ENCODE results near the gene BCAS1.

The BCAS1 gene, protein sequence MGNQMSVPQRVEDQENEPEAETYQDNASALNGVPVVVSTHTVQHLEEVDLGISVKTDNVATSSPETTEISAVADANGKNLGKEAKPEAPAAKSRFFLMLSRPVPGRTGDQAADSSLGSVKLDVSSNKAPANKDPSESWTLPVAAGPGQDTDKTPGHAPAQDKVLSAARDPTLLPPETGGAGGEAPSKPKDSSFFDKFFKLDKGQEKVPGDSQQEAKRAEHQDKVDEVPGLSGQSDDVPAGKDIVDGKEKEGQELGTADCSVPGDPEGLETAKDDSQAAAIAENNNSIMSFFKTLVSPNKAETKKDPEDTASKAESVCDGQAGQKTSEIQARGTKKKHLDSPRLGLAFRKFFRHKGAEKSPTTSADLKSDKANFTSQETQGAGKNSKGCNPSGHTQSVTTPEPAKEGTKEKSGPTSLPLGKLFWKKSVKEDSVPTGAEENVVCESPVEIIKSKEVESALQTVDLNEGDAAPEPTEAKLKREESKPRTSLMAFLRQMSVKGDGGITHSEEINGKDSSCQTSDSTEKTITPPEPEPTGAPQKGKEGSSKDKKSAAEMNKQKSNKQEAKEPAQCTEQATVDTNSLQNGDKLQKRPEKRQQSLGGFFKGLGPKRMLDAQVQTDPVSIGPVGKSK

GRCh38 chr20:54070187-54070987 is at the start of gene BCAS1:
BCAS1 (minus strand) TSS chr20:54070594; CDS start chr20:54058718, 11,876 bp downstream.
- no peak for DNase-seq (ENCODE audit: low read depth in 2 of 2)

DNA sequence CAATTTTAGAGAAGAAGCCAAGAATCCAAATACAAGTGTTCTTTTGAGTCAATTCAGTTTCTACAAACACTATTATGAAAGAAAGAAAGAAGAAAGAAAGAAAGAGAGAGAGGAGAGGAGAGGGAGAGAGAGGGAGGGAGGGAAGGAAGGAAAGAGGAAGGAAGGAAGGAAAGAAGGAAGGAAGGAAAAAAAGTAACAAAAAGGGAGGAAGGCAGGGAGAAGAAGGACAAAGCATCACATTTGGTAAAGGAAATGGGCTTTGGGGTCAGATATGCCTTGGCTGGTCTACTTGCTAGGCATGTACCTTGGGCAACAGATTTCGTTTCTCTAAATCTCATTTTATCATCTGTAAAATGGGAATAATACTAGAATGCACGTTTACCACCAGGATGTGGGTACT is 49.4 kb upstream of the BCAS1 start:
- no peak for DNase-seq (ENCODE audit: low read depth in 2 of 2)

- no peak for DNase-seq (ENCODE audit: low read depth in 2 of 2)
These were observed 48.0 kb upstream of the BCAS1 start for GRCh38 chr20:54118220-54119001.

DNA sequence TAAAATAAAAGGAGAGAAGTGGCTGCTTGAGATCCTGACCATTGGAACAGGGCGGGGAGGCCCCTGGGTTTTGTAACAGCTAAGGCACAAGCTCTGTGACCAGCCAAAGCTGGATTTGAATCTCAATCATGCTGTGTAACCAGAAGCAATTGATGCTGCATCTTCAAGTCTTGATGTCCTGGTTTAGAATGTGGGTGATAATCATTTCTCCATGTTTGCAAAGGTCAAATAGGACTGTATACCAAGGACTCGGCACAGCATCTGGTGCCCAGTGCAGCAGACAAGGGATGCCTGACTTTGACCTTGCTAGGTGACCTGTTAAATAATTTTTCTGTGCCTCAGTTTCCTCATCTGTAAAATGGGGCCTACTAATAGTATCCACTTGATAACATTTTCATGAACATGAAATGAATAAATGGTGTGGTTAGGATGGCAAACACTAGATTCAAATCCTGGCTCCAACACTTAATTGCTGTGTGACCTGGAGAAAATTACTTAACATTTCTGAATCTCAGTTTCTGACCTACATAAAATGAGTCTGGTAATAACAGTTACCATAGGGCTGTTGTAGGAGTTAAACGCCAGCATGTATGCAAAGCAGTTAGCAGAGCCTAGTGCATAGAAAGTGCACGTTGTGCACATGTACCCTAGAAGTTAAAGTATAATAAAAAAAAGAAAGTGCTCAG is 46.3 kb upstream of the BCAS1 start:
- DNase-seq (ENCODE audit: low read depth in 2 of 2) = no peak

- DNase-seq (ENCODE audit: low read depth in 2 of 2) = no peak
These were observed 44.9 kb upstream of the BCAS1 start for GRCh38 chr20:54115172-54115854.

DNA sequence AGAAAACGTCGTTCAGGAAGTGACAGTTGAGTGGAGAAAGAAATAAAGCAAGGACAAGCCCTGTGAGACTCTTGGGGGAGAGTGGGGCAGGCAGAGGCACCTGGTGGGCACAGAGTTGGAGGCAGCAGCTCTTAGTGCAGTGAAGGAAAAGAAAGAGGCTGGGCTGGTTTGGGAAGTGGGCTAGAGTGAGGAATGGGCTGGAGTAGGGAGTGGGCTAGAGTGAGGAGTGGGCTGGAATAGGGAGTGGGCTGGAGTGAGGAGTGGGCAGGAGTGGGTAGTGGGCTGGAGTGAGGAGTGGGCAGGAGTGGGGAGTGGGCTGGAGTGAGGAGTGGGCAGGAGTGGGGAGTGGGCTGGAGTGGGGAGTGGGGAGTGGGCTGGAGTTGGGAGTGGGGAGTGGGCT is 43.7 kb upstream of the BCAS1 start:
- no peak for DNase-seq (ENCODE audit: low read depth in 2 of 2)

- no peak for DNase-seq (ENCODE audit: low read depth in 2 of 2)
These were observed 43.2 kb upstream of the BCAS1 start for GRCh38 chr20:54113566-54113965.

GRCh38 chr20:54112221-54112884 is 42.0 kb upstream of the BCAS1 start:
- no peak for DNase-seq (ENCODE audit: low read depth in 2 of 2)

DNA sequence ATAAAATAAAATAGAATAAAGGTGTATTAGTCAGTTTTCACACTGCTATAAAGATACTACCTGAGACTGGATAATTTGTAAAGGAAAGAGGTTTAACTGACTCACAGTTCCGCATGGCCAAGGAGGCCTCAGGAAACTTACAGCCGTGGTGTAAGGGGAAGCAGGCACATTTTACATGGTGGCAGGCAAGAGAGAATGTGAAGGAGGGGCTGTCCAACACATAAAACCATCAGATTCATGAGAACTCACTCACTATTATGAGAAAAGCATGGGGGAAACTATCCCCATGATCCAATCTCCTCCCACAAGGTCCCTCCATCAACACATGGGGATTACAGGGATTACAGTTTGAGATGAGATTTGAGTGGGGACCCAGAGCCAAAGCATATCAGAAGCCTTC is 41.1 kb upstream of the BCAS1 start:
- no peak for DNase-seq (ENCODE audit: low read depth in 2 of 2)

- DNase-seq (ENCODE audit: low read depth in 2 of 2) = no peak
These were observed 40.1 kb upstream of the BCAS1 start for GRCh38 chr20:54110457-54110856.

DNA sequence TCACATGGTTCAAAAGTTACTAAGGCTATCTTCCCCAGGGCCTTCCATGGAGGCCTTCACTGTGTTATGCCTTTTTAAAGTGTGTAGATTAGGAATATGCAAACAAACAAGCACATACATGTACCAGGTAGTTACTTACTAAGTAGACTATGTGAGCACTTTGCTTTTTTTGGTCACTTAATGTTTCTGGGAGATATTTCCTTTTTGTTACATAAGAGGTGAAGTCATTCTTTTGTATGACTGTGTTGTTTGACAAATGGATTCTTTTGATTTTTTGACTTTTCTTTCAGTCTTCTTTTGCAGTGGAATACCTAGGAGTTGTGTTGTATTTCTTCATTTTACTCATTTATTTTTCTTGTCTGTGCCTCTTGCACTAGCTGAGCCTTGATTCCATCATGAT is 39.6 kb upstream of the BCAS1 start:
- no peak for DNase-seq (ENCODE audit: low read depth in 2 of 2)

DNA sequence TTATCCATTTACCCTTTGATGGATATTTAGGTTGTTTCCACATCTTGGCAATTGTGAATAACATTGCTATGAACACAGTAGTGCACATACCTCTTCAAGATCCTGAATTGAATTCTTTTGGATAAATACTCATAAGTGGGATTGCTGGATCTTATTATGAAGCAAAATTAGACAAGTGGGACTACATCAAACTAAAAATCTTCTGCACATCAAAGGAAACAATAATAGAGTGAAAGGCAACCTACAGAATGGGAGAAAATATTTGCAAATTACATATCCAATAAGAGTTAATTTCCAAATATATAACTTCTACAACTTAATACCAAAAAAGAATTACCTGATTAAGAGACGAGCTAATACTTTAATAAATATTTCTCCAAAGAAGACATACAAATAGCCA is 38.4 kb upstream of the BCAS1 start:
- DNase-seq (ENCODE audit: low read depth in 2 of 2) = no peak

GRCh38 chr20:54108326-54108642 is 37.9 kb upstream of the BCAS1 start:
- no peak for DNase-seq (ENCODE audit: low read depth in 2 of 2)

DNA sequence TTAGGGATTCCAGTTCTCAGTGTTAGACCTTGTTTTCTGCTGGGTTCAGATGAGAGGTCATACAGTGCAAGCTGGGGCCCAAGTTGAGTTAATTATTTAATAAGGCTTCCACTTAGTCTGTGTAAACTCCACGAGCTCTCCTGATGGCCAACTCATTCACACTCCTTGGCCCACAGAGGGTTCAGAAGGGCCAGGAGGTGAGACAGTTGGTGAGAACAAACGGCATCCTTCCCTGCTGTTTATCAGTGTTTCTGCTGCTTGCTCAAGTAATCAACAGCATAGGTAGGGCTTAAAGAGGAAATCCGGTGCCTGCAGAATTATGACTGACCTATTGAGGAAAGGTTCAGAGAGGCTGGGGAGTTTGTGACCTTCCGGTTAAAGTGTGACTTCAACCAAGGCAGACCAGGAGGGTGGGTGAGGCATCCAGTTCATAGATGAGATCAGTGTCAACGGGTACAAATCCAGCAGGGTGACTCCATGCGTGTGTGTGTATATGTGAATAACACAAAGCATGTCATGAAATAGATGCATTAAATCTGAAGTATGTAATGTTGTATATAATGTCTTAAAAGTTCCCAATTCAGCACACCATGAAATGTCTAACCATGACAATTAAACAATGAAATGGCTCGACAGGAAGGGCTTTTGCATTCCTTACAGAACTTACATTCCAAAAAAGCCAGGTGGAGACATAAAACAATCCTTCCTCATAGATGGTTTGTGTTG is 37.4 kb upstream of the BCAS1 start:
- DNase-seq (ENCODE audit: low read depth in 2 of 2) = no peak

GRCh38 chr20:54107181-54107580 is 36.8 kb upstream of the BCAS1 start:
- DNase-seq (ENCODE audit: low read depth in 2 of 2) = no peak

- DNase-seq (ENCODE audit: low read depth in 2 of 2) = no peak
These were observed 35.8 kb upstream of the BCAS1 start for GRCh38 chr20:54106162-54106561.

GRCh38 chr20:54105653-54106052 is 35.3 kb upstream of the BCAS1 start:
- no peak for DNase-seq (ENCODE audit: low read depth in 2 of 2)

DNA sequence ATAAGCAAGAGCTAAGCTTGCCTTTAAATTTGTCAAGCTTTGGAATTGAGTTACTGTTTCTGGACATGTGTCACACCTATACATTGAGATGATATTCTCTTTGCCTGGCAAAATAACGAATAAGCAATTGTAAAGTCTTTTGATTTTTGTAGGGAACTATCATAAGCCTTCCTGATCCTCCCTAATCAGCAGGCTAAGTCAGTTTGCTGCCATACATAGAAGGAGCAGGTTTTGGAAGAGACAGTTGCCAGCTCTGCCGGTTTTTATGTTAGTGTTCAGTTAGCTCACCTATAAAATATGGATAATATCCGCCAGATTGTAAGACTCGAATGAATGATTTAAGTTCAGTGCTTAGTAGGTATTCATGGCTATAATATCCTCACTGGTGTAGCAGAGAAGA is 34.4 kb upstream of the BCAS1 start:
- no peak for DNase-seq (ENCODE audit: low read depth in 2 of 2)

DNA sequence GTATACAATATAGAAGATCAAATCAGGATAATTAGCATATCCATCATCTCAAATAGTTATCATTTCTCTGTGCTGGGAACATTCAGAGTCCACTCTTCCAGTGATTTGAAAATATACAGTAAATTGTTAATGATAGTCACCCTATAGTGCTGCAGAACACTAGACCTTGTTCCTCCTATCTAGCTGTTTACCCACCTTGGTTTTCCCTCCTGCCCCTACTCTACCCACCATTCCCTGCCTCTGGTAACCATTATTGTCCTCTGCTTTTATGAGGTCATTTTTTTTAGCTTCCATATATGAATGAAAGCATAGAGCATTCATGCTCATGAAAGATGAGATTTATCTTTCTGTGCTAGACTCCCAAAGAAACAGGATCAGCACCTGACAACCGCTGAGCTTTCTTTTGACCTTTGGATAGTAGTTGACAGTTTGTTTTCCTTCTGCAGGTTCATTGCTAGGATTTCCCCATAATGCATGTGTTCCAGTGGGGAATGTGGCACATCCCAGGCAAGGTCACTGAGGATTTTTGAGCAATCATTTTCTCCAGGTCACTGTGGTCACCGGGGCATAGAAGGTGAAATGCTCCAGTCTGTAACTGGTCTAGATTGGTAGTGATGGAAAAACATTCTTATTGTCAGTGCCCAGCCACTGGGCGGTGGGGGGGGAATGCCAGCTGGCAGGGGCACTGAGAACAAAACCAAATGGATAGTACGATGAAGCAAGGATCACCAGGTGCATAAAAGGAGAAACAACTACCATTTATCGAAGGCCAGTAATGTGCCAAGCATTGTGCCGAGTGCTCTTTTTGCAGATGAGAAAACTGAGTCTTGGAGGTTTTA is 33.6 kb upstream of the BCAS1 start:
- DNase-seq (ENCODE audit: low read depth in 2 of 2) = no peak
